Fibroblast of the aortic adventitia (primary cell): ENCODE data around the gene B9D1. TPM values are rescaled to one million over a fixed set of nuclear protein-coding genes. Genes with fewer than 3 reads are reported as not detected.

Experiments used
- DNase-seq: peaks from one replicate; pipeline ENCODE4 v3.0.0-alpha.2; 2010; ENCODE audit warnings: low read depth
- H3K4me3 ChIP-seq: 2 replicates; pipeline ENCODE4 v1.5.1; 2011; ENCODE audit warnings: low read depth, mild to moderate bottlenecking, control low read depth, low read length, moderate library complexity
- total RNA-seq: library from RNA; depleted of rRNA; stranded (reverse); fragments of >200 nt; gene quantifications from 2 replicates; pipeline ENCODE4 v1.2.3, GENCODE V29; 2012; ENCODE audit warnings: low replicate concordance
- TF ChIP-seq, protein P1 (sequence below): IDR thresholded peaks from 2 replicates; pipeline ENCODE4 v1.5.1; 2011; ENCODE audit warnings: mild to moderate bottlenecking, low read length, control low read depth, inconsistent platforms; ENCODE audit not compliant: insufficient read depth

Gene B9D1
- total RNA-seq = 8.2 and 19.9 TPM in 2 replicates

DNA sequence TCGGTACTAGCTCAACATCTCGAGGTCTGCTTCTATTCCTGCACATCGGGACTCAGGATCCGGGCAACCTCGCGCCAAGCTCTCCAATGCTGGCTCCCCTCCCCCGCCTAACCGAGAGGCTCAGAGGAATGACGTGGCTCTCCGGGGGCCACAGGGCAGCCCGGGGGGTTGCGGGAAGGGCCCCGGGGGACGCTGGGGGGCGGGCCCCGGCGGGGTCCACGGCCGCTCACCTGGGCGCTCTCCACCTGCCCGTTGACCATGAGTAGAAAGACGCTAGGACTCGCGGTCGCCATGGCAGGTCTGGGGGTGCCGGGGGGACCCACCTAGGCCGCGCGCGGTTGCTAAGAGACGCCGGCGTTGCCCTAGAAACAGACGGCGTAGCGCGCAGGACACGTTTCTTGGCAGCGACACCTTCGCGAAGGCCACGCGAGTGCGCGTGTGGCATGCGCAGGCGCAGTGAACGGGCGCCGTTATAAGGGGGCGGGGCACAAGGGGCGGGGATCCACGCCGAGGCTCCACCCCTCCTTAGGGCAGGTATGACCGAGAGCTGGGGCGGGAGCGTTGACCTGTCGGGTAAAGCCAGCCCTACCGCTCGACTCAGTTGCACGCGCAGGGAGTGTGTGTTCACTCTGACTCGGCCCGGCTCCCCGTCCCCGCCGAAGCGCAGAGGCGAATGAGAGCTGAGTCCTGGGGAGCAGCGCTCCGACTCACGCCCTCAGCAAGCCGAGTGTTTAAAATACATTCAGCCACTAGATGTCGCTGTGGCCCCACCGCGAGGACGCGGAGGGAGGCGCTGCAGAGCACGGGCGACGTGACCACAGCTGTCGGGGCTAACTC is at the start of gene B9D1:
Gene B9D1 (minus strand): TSS at position 447 of the 837 bp plus-strand sequence. CDS start 154 bp downstream, at position 293.
- TF ChIP-seq, protein P1, sequence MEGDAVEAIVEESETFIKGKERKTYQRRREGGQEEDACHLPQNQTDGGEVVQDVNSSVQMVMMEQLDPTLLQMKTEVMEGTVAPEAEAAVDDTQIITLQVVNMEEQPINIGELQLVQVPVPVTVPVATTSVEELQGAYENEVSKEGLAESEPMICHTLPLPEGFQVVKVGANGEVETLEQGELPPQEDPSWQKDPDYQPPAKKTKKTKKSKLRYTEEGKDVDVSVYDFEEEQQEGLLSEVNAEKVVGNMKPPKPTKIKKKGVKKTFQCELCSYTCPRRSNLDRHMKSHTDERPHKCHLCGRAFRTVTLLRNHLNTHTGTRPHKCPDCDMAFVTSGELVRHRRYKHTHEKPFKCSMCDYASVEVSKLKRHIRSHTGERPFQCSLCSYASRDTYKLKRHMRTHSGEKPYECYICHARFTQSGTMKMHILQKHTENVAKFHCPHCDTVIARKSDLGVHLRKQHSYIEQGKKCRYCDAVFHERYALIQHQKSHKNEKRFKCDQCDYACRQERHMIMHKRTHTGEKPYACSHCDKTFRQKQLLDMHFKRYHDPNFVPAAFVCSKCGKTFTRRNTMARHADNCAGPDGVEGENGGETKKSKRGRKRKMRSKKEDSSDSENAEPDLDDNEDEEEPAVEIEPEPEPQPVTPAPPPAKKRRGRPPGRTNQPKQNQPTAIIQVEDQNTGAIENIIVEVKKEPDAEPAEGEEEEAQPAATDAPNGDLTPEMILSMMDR = peak; percentile 89
- peak; percentile 93 for DNase-seq
- peak within 1 kb of the TSS; percentile 83 for H3K4me3 ChIP-seq

- TF ChIP-seq, protein P1 = no peak
- H3K4me3 ChIP-seq = no peak overlapping the region
- DNase-seq = no peak
Observed at GRCh38 chr17:19411631-19412030, 49.1 kb upstream of the B9D1 start.

DNA sequence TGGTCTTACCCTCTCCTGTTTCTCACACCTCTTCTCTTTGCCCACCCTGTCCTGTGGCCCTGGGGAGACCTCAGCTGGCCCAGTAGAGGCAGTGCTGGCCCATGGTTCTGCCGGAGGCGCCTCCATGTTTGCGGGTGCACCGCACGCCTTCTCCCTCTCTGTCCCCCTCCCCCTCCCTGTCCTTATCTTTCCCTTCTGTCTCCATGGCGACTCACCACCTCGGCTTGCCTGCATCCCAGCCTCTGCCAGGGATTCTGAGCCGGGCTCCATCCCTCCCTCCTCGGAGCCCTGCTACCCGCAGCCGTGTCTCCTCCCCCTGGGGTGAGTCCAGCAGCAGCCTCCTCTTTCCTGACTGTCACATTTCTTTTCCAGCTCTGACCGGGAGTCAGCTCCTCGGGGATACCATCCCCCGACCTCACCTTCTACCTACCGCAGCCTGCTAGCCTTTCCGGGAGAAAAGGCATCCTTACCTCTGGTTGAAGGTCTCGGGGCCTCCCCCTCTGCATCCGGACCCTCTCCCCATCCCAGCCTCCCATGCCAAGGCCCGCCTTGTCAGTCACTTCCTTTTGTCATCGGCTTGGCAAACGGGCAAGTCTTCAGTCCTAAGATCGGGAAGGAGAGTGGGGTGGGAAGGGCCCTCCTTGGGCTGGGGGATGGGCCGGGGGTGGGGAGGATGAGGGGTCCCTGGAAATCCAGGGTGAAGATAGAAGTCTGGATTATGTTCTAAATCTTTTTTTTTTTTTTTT is 48.5 kb upstream of the B9D1 start, which contains the start of gene RNF112:
Gene RNF112 (plus strand): TSS at position 358 of the 746 bp plus-strand sequence. CDS start 177 bp downstream, at position 535.
- peak; percentile 66 for DNase-seq
- TF ChIP-seq, protein P1 = peak; percentile 13
- H3K4me3 ChIP-seq = peak within 1 kb of the TSS; percentile 44

DNA sequence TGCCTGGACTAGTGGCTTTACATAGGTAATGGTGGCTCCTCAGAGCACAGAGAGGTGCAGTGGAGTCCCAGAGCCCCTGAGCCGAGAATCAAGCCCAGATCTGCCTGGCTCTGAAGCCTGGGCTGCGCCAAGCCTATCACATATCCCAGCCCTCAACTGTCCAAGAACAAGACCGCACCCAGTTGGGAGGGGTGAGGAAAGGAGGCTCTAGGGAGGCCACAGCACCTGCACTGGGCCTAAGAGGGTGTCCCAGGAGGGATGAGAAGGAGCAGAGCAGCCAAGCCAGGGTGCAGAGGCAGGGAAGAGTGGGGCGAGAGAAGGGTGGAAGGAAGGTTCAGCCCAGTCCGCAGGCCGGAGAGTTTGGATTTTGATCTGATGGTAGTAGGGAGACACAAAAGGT is 47.6 kb upstream of the B9D1 start:
- TF ChIP-seq, protein P1 = no peak
- H3K4me3 ChIP-seq = no peak overlapping the region
- no peak for DNase-seq

DNA sequence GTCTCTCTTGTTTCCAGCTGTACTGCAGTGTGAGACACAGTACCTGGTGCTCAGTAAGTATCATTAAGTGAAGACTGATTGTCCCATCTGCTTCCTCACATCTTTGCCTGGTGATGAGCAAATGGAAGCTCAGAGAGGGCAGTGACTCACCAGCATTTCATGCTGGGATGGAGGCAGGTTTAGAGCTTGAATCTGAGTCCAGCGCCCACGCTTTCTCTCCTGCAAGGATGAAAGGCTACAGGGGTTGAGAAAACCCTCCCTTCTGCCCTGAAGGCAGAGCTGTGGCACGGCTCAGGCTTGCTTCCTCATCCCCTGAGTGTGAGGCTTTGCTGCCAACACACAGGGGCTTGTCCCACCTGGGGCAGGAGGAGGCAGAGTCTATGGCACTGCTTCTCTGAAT is 47.0 kb upstream of the B9D1 start:
- TF ChIP-seq, protein P1 = no peak
- no peak overlapping the region for H3K4me3 ChIP-seq
- peak; percentile 48 for DNase-seq

GRCh38 chr17:19409066-19409465 is 46.5 kb upstream of the B9D1 start:
- TF ChIP-seq, protein P1 = no peak
- DNase-seq = no peak

More at GRCh38 chr17:19409066-19409465, 46.5 kb upstream of the B9D1 start:
- H3K4me3 ChIP-seq = no peak overlapping the region
